HEK293 (cell line): ENCODE measurements around the gene RNF121.

Experiments used
- CTCF ChIA-PET: fragments of 350-600 bp; formaldehyde crosslinking; extraction: SDS; loops from one replicate; lab custom pipeline; 2021; ENCODE audit warnings: antibody characterized with exemption; lab: Yijun Ruan, JAX
- POLR2A ChIA-PET: fragments of 300-600 bp; formaldehyde crosslinking; extraction: SDS; loops from one replicate; lab custom pipeline; 2020; ENCODE audit warnings: antibody characterized with exemption, inconsistent platforms; lab: Yijun Ruan, JAX
- H3K27ac ChIP-seq: fragments of 200-500 bp; sonication (Bioruptor generic); 2 replicates; pipeline ENCODE4 v1.5.1; 2014; ENCODE audit warnings: low read depth, low read length, control low read depth, inconsistent platforms; ENCODE audit errors: extremely low read depth
- H3K36me3 ChIP-seq, 2 experiments: fragments of 200-500 bp in 1 of 2; sonication (Bioruptor generic) in 1 of 2; 1 replicate in 1 of 2; 2 replicates in 1 of 2; pipeline ENCODE4 v1.5.1; 2014 to 2017; ENCODE audit warnings: inconsistent platforms in 2 of 2, low read length in 2 of 2; ENCODE audit not compliant: control insufficient read depth in 2 of 2, insufficient read depth in 1 of 2
- H3K4me1 ChIP-seq: fragments of 200-500 bp; sonication (Bioruptor generic); 2 replicates; pipeline ENCODE4 v1.5.1; 2014; ENCODE audit warnings: mild to moderate bottlenecking, low read length, inconsistent platforms; ENCODE audit not compliant: control insufficient read depth, insufficient read depth
- H3K4me3 ChIP-seq: 2 replicates; pipeline ENCODE4 v1.5.1; 2011; ENCODE audit warnings: low read depth, mild to moderate bottlenecking, control low read depth, low read length, moderate library complexity
- H3K9me3 ChIP-seq: fragments of 200-500 bp; sonication (Bioruptor generic); 2 replicates; pipeline ENCODE4 v1.5.1; 2014; ENCODE audit warnings: low read depth, low read length, inconsistent platforms; ENCODE audit not compliant: control insufficient read depth, insufficient read depth
- BCL11A ChIP-seq: fragments of 450-650 bp; formaldehyde crosslinking; IDR thresholded peaks from 2 replicates; pipeline ENCODE4 v1.5.1; 2016; ENCODE audit warnings: low read depth, missing biosample characterization, missing genetic modification characterization
- GLI4 ChIP-seq: fragments of 450-650 bp; formaldehyde crosslinking; IDR thresholded peaks from 2 replicates; pipeline ENCODE4 v1.5.1; 2016; ENCODE audit warnings: missing biosample characterization, missing genetic modification characterization
- KLF9 ChIP-seq: fragments of 450-650 bp; formaldehyde crosslinking; IDR thresholded peaks from 2 replicates; pipeline ENCODE4 v1.5.1; 2016; ENCODE audit warnings: missing biosample characterization, missing genetic modification characterization, low read depth
- ZBTB17 ChIP-seq: fragments of 450-650 bp; formaldehyde crosslinking; IDR thresholded peaks from 2 replicates; pipeline ENCODE4 v1.5.1; 2016; ENCODE audit warnings: missing biosample characterization, missing genetic modification characterization
- ZEB2 ChIP-seq: fragments of 450-650 bp; formaldehyde crosslinking; IDR thresholded peaks from 2 replicates; pipeline ENCODE4 v1.5.1; 2016; ENCODE audit warnings: missing biosample characterization, missing genetic modification characterization
- ZFP37 ChIP-seq: fragments of 450-650 bp; formaldehyde crosslinking; IDR thresholded peaks from 2 replicates; pipeline ENCODE4 v1.5.1; 2016; ENCODE audit warnings: missing biosample characterization, missing genetic modification characterization
- ZNF10 ChIP-seq: fragments of 450-650 bp; formaldehyde crosslinking; IDR thresholded peaks from 2 replicates; pipeline ENCODE4 v1.5.1; 2017; ENCODE audit warnings: missing biosample characterization, missing genetic modification characterization
- ZNF114 ChIP-seq: fragments of 450-650 bp; formaldehyde crosslinking; IDR thresholded peaks from 2 replicates; pipeline ENCODE4 v1.5.0; 2017; ENCODE audit warnings: missing biosample characterization, missing genetic modification characterization
- ZNF146 ChIP-seq: fragments of 450-650 bp; formaldehyde crosslinking; IDR thresholded peaks from 2 replicates; pipeline ENCODE4 v1.5.1; 2016; ENCODE audit warnings: missing biosample characterization, missing genetic modification characterization
- ZNF174 ChIP-seq: fragments of 450-650 bp; formaldehyde crosslinking; IDR thresholded peaks from 2 replicates; pipeline ENCODE4 v1.5.0; 2017; ENCODE audit warnings: missing biosample characterization, mild to moderate bottlenecking, missing genetic modification characterization
- ZNF184 ChIP-seq: fragments of 450-650 bp; IDR thresholded peaks from 2 replicates; pipeline ENCODE4 v1.5.1; 2018; ENCODE audit warnings: missing biosample characterization, mild to moderate bottlenecking, missing genetic modification characterization
- ZNF2 ChIP-seq: fragments of 450-650 bp; formaldehyde crosslinking; IDR thresholded peaks from 2 replicates; pipeline ENCODE4 v1.5.1; 2016; ENCODE audit warnings: missing biosample characterization, missing genetic modification characterization
- ZNF274 ChIP-seq, 2 experiments: fragments of 200-500 bp in 1 of 2; fragments of 450-650 bp in 1 of 2; sonication (Bioruptor generic) in 1 of 2; formaldehyde crosslinking in 1 of 2; IDR thresholded peaks; 2 replicates each; pipeline versions ENCODE4 v1.5.1 to v1.6.1; 2014 to 2016; ENCODE audit warnings: borderline replicate concordance in 1 of 2, inconsistent platforms in 1 of 2, low read length in 1 of 2, missing biosample characterization in 1 of 2, missing genetic modification characterization in 1 of 2
- ZNF335 ChIP-seq: fragments of 450-650 bp; formaldehyde crosslinking; conservative IDR thresholded peaks from 2 replicates; pipeline ENCODE4 v1.5.1; 2016; ENCODE audit warnings: missing biosample characterization, missing genetic modification characterization
- ZNF426 ChIP-seq: fragments of 450-650 bp; formaldehyde crosslinking; IDR thresholded peaks from 2 replicates; pipeline ENCODE4 v1.5.1; 2017; ENCODE audit warnings: missing biosample characterization, missing genetic modification characterization, mild to moderate bottlenecking, inconsistent platforms, moderate library complexity
- ZNF488 ChIP-seq: fragments of 450-650 bp; formaldehyde crosslinking; IDR thresholded peaks from 2 replicates; pipeline ENCODE4 v1.5.1; 2016; ENCODE audit warnings: missing biosample characterization, missing genetic modification characterization
- ZNF549 ChIP-seq: fragments of 450-650 bp; IDR thresholded peaks from 2 replicates; pipeline ENCODE4 v1.5.1; 2018; ENCODE audit warnings: missing biosample characterization, missing genetic modification characterization, mild to moderate bottlenecking, inconsistent platforms, moderate library complexity
- ZNF558 ChIP-seq: fragments of 450-650 bp; formaldehyde crosslinking; IDR thresholded peaks from 2 replicates; pipeline ENCODE4 v1.5.1; 2016; ENCODE audit warnings: missing biosample characterization, missing genetic modification characterization
- ZNF670 ChIP-seq: fragments of 450-650 bp; formaldehyde crosslinking; IDR thresholded peaks from 2 replicates; pipeline ENCODE4 v1.5.1; 2016; ENCODE audit warnings: missing biosample characterization, missing genetic modification characterization, low read depth
- ZNF701 ChIP-seq: fragments of 450-650 bp; formaldehyde crosslinking; IDR thresholded peaks from 2 replicates; pipeline ENCODE4 v1.5.1; 2016; ENCODE audit warnings: missing biosample characterization, missing genetic modification characterization
- ZNF704 ChIP-seq: fragments of 450-650 bp; formaldehyde crosslinking; IDR thresholded peaks from 2 replicates; pipeline ENCODE4 v1.5.1; 2016; ENCODE audit warnings: missing biosample characterization, missing genetic modification characterization
- ZNF747 ChIP-seq: fragments of 450-650 bp; formaldehyde crosslinking; IDR thresholded peaks from 2 replicates; pipeline ENCODE4 v1.5.1; 2016; ENCODE audit warnings: missing biosample characterization, missing genetic modification characterization
- ZNF76 ChIP-seq: fragments of 450-650 bp; formaldehyde crosslinking; IDR thresholded peaks from 2 replicates; pipeline ENCODE4; 2016; ENCODE audit warnings: low read depth, missing biosample characterization, missing genetic modification characterization, borderline replicate concordance
- ZSCAN23 ChIP-seq: fragments of 450-650 bp; formaldehyde crosslinking; IDR thresholded peaks from 2 replicates; pipeline ENCODE4 v1.5.1; 2016; ENCODE audit warnings: missing biosample characterization, missing genetic modification characterization
- ZSCAN4 ChIP-seq: fragments of 450-650 bp; formaldehyde crosslinking; IDR thresholded peaks from 2 replicates; pipeline ENCODE4 v1.5.1; 2017; ENCODE audit warnings: missing biosample characterization, missing genetic modification characterization

RNF121 gene

DNA sequence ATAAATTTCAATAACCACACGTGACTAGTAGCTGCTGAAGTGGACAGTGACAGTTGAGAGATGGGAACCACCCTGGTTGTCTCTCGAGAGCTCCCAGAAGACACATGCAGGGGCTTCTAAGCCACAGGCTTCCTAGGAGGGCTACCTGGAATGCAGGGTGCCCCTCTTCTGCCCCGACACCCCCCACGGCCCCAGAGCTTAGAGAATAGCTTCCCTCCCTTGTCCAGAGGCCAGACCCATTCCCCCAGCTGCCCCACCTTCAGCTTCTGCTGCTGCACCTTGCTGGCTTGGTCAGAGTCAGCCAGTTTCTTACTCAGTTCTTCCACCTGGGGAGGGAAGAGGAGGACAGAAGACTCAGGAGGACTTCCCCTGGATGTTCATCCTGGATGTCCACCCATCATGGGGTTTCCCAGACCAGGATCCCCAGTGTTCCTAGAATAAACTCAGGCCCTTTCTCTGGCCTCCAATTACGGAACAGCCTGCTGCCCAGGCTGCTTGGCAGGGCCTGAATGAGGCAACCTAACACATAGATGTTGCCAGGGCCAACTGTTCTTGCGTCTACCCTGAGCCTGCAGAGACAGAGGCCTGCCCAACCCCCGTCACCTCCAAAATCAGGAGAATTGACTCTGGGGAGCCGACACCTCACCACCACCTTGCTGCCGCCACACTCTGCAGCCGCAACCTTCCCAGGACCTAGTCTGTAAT is 81.8 kb downstream of the RNF121 start:
- no peak for TF ChIP-seq KLF9
- TF ChIP-seq ZEB2, result no peak
- no peak for TF ChIP-seq ZNF146 (tag by site-specific recombination)
- TF ChIP-seq ZSCAN4 (tag by site-specific recombination), result no peak
- no peak for TF ChIP-seq ZNF114
- TF ChIP-seq, all 188 proteins: peak for 0
- H3K9me3 ChIP-seq, result no peaks in the 10 kb centered on the region
- H3K4me3 ChIP-seq, result no peak overlapping the region
- H3K4me1 ChIP-seq, result no peaks in the 10 kb centered on the region
- H3K36me3 ChIP-seq, result peaks cover 0 to 99% of the 10 kb centered on the region in 2 experiments; a peak in 1 of 3 replicates
- ChIA-PET POLR2A (interaction anchor here (0.6 kb wide), 1 partner anchor 1836 kb away, joined by 3 read pairs; no protein-coding TSS in a partner anchor), CTCF (interaction anchor here (0.7 to 1.4 kb wide), 2 partner anchors 34 to 420 kb away, joined by 3 to 9 read pairs; no protein-coding TSS in a partner anchor)
- H3K27ac ChIP-seq, result no peak overlapping the region

GRCh38 chr11:72012091-72012630 is 83.3 kb downstream of the RNF121 start:
- H3K27ac ChIP-seq, result no peak overlapping the region
- POLR2A ChIA-PET, result no interaction called here
- TF ChIP-seq ZNF335 (tag by site-specific recombination) (no peak), ZNF747 (no peak), ZNF184 (tag by site-specific recombination) (no peak)
- TF ChIP-seq, all 188 proteins: peak for 0
- H3K4me1 ChIP-seq, result no peaks in the 10 kb centered on the region
- H3K36me3 ChIP-seq, result peaks cover 0 to 99% of the 10 kb centered on the region in 2 experiments; a peak in 1 of 3 replicates
- no peak overlapping the region for H3K4me3 ChIP-seq
- CTCF ChIA-PET, result interaction anchor here (0.6 to 4.5 kb wide), 2 partner anchors 10 to 13 kb away, joined by 3 to 37 read pairs; no protein-coding TSS in a partner anchor
- H3K9me3 ChIP-seq, result no peaks in the 10 kb centered on the region

GRCh38 chr11:72012897-72013721 is 84.3 kb downstream of the RNF121 start:
- ChIA-PET POLR2A (no interaction called here), CTCF (interaction anchor here (0.6 to 4.5 kb wide), 2 partner anchors 12 to 159 kb away, joined by 3 to 37 read pairs; no protein-coding TSS in a partner anchor)
- Histone ChIP-seq H3K9me3 (no peaks in the 10 kb centered on the region), H3K36me3 (peaks cover 0 to 99% of the 10 kb centered on the region in 2 experiments; a peak in 1 of 3 replicates), H3K4me3 (no peak overlapping the region), H3K27ac (no peak overlapping the region), H3K4me1 (no peaks in the 10 kb centered on the region)
- no peak for TF ChIP-seq ZNF76 (tag by site-specific recombination)
- TF ChIP-seq ZSCAN4 (tag by site-specific recombination), result no peak
- no peak for TF ChIP-seq ZNF670
- TF ChIP-seq ZNF335 (tag by site-specific recombination), result no peak
- TF ChIP-seq ZNF704 (tag by site-specific recombination), result no peak
- no peak for TF ChIP-seq ZNF549 (tag by site-specific recombination)
- no peak for TF ChIP-seq ZNF701 (tag by site-specific recombination)
- no peak for TF ChIP-seq GLI4 (tag by site-specific recombination)
- TF ChIP-seq ZNF558, result no peak
- TF ChIP-seq ZSCAN23 (tag by site-specific recombination), result no peak
- no peak for TF ChIP-seq BCL11A (tag by site-specific recombination)
- no peak for TF ChIP-seq ZNF174 (tag by site-specific recombination)
- TF ChIP-seq ZNF10 (tag by site-specific recombination), result no peak
- no peak for TF ChIP-seq ZNF426 (tag by site-specific recombination)
- TF ChIP-seq ZNF274 (IDR thresholded peaks at IDR 0.05; ENCODE audit: low read length), result no peak
- TF ChIP-seq ZNF274 (tag by site-specific recombination; IDR thresholded peaks at IDR 0.05; ENCODE audit: borderline replicate concordance), result no peak
- no peak for TF ChIP-seq ZNF488 (tag by site-specific recombination)
- no peak for TF ChIP-seq ZFP37
- no peak for TF ChIP-seq ZBTB17 (tag by site-specific recombination)
- TF ChIP-seq ZNF2 (tag by site-specific recombination), result no peak
